ENCODE results near the gene PHF21B. TPM values are rescaled to one million over a fixed set of nuclear protein-coding genes. Genes with fewer than 3 reads are reported as not detected.

Gene PHF21B
- total RNA-seq, 1 experiment from 2014 or later: 20.2 TPM

DNA sequence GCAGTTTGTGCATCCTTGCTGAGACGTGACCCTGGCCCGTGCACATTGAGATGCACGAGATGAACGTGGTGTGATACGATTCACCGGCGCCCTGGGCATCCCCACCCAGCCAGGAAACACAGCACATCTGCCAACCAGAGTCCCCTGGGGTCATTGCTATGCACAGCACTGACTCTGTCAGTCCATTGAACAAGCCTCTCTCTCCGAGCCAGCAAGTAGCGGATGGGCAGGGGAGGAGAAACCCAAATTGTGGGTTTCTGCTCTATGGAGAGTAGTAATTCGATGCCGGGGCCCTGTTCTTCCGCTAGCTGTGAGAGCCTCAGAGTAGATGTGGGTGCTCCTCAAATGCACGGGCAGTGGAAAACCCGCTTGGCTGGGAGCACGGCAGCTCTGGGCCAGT is 172.3 kb downstream of the PHF21B start:
- H3K27me3 ChIP-seq (ENCODE audit: control insufficient read depth, insufficient read depth, low read length): no peaks in the 10 kb centered on the region
- DNase-seq: peak; percentile 31
- H3K4me3 ChIP-seq (ENCODE audit: insufficient read depth, low read depth, low read length): no peak overlapping the region
- H3K36me3 ChIP-seq (replicated peaks; ENCODE audit: control insufficient read depth, insufficient read depth, low read length): peaks cover 2% of the 10 kb centered on the region

DNA sequence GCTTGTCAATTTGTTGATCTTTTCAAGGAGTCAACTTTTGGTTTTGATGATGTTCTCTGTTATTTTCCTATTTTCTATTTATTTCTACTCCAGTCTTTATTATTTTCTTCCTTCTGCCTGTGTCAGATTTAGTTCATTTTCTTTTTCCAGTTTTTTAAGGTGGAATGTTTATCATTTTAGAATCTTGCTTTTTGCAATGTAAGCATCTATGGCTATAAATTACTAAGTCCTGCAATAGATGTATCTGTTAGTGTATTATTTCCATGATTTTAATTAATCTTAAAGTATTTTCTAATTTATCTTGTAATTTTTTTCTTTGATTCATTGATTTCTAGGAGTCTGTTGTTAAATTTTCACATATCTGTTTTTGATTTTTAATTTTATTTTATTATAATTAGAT is 175.7 kb downstream of the PHF21B start:
- H3K27me3 ChIP-seq (ENCODE audit: control insufficient read depth, insufficient read depth, low read length): no peaks in the 10 kb centered on the region
- no peak for DNase-seq
- no peak overlapping the region for H3K4me3 ChIP-seq (ENCODE audit: insufficient read depth, low read depth, low read length)

DNA sequence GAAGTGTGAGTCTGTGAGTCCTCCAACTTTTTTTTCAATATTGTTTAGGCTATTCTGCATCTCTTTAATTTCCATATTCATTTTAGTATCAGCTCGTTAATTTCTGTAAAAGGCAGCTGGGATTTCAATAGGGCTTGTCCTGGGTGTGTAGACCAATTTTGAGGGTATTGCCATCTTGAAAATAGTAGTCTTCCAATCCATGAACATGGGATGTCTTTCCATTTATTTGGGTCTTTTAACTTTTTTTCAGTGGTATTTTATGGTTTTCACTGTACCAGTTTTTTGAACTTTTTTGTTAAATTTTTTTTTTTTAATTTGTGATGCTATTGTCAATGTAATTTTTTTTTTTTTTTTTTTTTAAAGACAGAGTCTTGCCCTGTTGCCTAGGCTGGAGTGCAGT is 177.9 kb downstream of the PHF21B start:
- Histone ChIP-seq H3K4me3 (ENCODE audit: insufficient read depth, low read depth, low read length) (no peak overlapping the region), H3K36me3 (replicated peaks; ENCODE audit: control insufficient read depth, insufficient read depth, low read length) (no peaks in the 10 kb centered on the region; the same call in 1 of the 2 replicates), H3K27me3 (ENCODE audit: control insufficient read depth, insufficient read depth, low read length) (no peaks in the 10 kb centered on the region)
- DNase-seq: no peak

More for the DNA sequence above, 175.7 kb downstream of the PHF21B start:
- H3K36me3 ChIP-seq (replicated peaks; ENCODE audit: control insufficient read depth, insufficient read depth, low read length): no peaks in the 10 kb centered on the region; the same call in 1 of the 2 replicates

Other genes starting within 250 kb of the PHF21B start
- gene NUP50, start 153.9 kb upstream of the PHF21B start, total RNA-seq (2014; rRNA removed; shearing (Covaris generic)): 82.6 and 89.0 TPM in 2 replicates
- 37.5 and 43.9 TPM in 2 replicates for gene KIAA0930, start 230.9 kb upstream of the PHF21B start, total RNA-seq (2014; rRNA removed; shearing (Covaris generic))

Measured in H7 (cell line).